ENCODE results near the gene CCDC197.

The CCDC197 gene

DNA sequence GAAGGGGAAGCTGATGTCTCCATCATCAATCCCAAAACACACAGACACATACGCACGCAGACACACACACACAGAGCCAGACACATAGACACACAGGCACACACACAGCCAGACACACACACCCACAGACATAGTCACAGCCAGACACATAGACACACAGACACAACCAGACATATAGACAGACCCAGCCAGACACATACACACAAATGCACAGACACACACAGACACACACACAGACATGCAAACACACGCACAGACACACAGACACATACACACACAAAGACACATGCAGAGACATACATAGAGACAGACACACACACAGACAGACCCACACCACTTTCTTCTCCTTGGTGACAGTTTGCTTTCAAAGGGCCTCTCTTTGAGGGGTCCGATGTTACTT is 6.3 kb downstream of the CCDC197 start:
- no peak overlapping the region for H3K27ac ChIP-seq
- TF ChIP-seq, protein P1, sequence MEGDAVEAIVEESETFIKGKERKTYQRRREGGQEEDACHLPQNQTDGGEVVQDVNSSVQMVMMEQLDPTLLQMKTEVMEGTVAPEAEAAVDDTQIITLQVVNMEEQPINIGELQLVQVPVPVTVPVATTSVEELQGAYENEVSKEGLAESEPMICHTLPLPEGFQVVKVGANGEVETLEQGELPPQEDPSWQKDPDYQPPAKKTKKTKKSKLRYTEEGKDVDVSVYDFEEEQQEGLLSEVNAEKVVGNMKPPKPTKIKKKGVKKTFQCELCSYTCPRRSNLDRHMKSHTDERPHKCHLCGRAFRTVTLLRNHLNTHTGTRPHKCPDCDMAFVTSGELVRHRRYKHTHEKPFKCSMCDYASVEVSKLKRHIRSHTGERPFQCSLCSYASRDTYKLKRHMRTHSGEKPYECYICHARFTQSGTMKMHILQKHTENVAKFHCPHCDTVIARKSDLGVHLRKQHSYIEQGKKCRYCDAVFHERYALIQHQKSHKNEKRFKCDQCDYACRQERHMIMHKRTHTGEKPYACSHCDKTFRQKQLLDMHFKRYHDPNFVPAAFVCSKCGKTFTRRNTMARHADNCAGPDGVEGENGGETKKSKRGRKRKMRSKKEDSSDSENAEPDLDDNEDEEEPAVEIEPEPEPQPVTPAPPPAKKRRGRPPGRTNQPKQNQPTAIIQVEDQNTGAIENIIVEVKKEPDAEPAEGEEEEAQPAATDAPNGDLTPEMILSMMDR (conservative IDR thresholded peaks at IDR 0.05), result no peak
- no peak for TF ChIP-seq ZFX (IDR thresholded peaks at IDR 0.05)

DNA sequence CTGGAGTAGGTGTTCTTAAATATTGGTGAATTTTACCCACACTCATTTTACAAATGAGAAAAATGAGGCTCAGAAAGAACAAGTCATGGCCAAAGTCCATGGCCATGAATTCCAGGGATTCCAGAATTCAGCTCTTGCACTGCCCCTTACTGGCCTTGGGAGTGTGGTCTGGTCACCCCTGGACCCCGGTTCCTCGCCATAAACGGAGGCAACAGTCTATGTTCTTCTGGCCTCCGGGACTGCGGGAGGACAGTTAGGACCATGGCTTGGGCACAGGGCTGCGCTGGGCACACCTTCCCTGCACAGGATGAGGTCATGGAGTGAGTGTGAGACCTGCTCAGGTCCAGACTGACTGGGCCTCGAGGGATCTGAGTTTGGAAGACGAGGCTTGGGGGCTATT is 6.9 kb downstream of the CCDC197 start:
- H3K27ac ChIP-seq, result no peak overlapping the region
- TF ChIP-seq, protein P1 (conservative IDR thresholded peaks at IDR 0.05), result no peak
- TF ChIP-seq ZFX (IDR thresholded peaks at IDR 0.05), result no peak

DNA sequence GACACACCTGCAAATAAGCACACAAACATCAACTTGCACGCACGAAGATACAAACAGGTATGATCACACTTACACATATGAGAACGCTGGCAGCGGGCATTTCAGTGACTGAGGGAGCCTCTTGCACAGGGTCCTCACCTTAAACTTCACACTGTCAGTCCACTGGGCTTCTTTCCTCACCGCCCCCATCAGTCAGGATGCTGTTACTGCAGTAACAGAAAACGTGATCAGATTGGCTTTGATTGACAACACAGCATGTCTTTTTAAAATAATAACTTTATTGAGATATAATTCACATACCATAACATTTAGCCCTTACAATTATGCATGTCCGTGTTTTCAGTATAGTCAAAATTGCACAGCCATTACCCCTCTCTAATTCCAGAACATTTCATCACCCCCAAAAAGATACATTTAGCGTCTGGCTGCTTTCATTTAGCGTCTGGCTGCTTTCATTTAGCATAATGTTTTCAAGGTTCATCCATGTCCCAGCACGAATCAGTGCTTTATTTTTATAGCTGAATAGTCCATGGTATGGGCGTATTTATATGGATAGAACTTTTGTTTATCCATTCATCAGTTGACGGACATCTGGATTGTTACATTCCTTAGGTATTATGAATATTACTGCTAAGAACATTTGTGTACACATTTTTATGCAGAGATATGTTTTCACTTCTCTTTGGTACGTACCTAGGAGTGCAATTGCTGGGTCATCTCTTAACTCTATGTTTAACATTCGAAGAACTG is 8.4 kb downstream of the CCDC197 start:
- TF ChIP-seq ZFX (IDR thresholded peaks at IDR 0.05), result no peak
- TF ChIP-seq, protein P1 (conservative IDR thresholded peaks at IDR 0.05), result peak; percentile 64
- no peak overlapping the region for H3K27ac ChIP-seq

DNA sequence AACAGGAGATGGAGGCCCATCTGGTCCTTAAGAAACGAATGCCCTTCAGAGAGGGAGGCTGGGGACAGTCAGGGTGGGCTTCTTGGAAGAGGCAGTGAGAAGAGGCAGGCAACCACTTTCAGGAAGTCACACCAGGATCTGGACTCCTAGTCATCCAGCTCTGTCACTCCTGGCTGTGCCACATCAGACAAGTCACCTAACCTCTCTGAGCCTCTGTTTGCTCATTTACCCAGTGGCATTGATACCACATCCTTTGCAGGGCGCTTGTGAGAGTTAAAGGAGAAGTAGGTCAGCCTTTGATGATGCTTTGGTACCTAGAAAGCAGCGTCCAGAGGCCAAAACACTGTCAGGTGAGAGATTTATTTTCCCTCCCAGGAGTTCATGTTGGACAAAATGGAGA is 11.1 kb downstream of the CCDC197 start:
- TF ChIP-seq, protein P1 (conservative IDR thresholded peaks at IDR 0.05), result no peak
- no peak overlapping the region for H3K27ac ChIP-seq

DNA sequence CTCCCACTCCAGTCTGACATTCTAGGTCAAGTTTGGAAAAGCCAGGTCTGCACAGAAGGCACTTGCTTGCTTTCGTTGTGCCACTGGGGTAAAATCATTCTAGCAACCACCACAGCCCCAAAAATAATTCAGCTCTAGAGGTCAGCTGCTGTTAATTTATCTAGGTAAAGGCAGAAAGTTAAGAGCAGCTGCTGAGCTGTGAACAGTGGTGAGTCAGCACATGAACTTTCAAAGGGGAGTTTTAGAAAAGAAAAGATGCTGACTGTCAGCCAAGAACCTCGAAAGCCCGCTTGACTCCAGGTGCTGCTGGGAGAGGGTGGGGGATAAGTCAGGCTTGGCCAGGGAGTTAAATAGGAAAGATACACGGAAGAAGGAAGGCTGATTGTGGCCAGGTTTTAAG is 12.7 kb downstream of the CCDC197 start:
- TF ChIP-seq, protein P1 (conservative IDR thresholded peaks at IDR 0.05), result no peak
- no peak for TF ChIP-seq ZFX (IDR thresholded peaks at IDR 0.05)
- no peak overlapping the region for H3K27ac ChIP-seq

- H3K27ac ChIP-seq, result no peak overlapping the region
- TF ChIP-seq, protein P1 (conservative IDR thresholded peaks at IDR 0.05), result no peak
- no peak for TF ChIP-seq ZFX (IDR thresholded peaks at IDR 0.05)
Measured at GRCh38 chr14:94010625-94011024, 13.5 kb downstream of the CCDC197 start.

- no peak overlapping the region for H3K27ac ChIP-seq
- TF ChIP-seq, protein P1 (conservative IDR thresholded peaks at IDR 0.05), result no peak
- no peak for TF ChIP-seq ZFX (IDR thresholded peaks at IDR 0.05)
Measured at GRCh38 chr14:94011795-94012194, 14.7 kb downstream of the CCDC197 start.

Measured in C4-2B (cell line).